Mesodermal cell (in vitro differentiated cells): ENCODE measurements around the gene CRYBA2.

Experiments
- H3K27ac ChIP-seq: 2 replicates; pipeline ENCODE4 v1.7.0; 2013; ENCODE audit warnings: mild to moderate bottlenecking, low read depth, low read length, moderate library complexity; ENCODE audit not compliant: severe bottlenecking
- H3K36me3 ChIP-seq: 2 replicates; pipeline ENCODE4 v1.7.1; 2013; ENCODE audit warnings: mild to moderate bottlenecking, low read length, moderate library complexity; ENCODE audit not compliant: control insufficient read depth, insufficient read depth
- H3K4me1 ChIP-seq: one replicate; pipeline ENCODE4 v1.7.1; 2013; ENCODE audit warnings: mild to moderate bottlenecking, low read length; ENCODE audit not compliant: insufficient read depth, control insufficient read depth, poor library complexity, severe bottlenecking
- H3K4me3 ChIP-seq: 2 replicates; pipeline ENCODE4 v1.7.0; 2013; ENCODE audit warnings: low read length, control low read depth, mild to moderate bottlenecking; ENCODE audit not compliant: insufficient read depth, poor library complexity, severe bottlenecking; ENCODE audit errors: extremely low read depth
- H3K9me3 ChIP-seq: 2 replicates; pipeline ENCODE4 v1.7.1; 2013; ENCODE audit warnings: mild to moderate bottlenecking, low read length, moderate library complexity; ENCODE audit not compliant: control insufficient read depth
- WGBS, 2 experiments: methylation state at CpG; one replicate each; pipeline ENCODE4 v1.1.5; 2013; ENCODE audit warnings: missing lambda C conversion rate in 2 of 2; ENCODE audit not compliant: insufficient coverage in 2 of 2; 5-methylcytosine and 5-hydroxymethylcytosine counted together

CRYBA2 gene

DNA sequence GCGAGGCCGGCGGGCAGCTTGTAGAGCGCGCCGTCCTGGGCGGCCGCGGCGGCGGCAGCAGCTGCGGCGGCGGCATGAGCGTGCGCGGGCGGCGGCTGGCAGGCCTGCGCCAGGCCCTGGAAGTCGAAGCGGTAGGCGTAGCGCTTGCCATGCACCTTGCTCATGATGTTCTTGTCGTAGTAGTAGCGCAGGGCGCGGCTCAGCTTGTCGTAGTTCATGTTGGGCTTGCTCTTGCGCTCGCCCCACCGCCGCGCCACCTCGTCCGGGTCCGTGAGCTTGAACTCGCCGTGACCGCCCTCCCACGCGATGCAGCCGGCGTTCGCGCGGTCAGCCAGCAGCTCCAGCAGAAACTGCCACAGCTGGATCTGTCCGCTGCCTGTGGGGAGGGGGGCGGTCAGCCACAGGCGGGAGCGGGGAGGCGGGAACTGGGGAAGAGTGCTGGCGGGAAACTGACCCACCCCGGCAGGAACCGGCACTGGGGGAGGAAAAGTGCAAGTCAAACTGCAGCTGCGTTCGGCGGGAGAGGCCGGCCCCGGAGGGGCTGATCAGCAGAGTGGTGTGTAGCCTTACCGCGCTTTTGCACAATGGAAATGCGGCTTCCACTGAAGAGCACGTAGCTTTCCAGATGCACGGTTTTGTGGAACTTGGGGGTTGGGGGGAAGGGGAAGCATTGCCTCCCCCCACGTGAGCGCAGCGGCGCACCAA is 11.2 kb downstream of the CRYBA2 start:
- Histone ChIP-seq H3K36me3 (no peaks in the 10 kb centered on the region), H3K27ac (no peak overlapping the region), H3K4me1 (peaks cover 3% of the 10 kb centered on the region), H3K4me3 (peak overlapping the region; percentile 3), H3K9me3 (no peaks in the 10 kb centered on the region)
- 0 to 1% methylated on average over 29 to 68 of the region's 69 CpGs for WGBS, 2 experiments

DNA sequence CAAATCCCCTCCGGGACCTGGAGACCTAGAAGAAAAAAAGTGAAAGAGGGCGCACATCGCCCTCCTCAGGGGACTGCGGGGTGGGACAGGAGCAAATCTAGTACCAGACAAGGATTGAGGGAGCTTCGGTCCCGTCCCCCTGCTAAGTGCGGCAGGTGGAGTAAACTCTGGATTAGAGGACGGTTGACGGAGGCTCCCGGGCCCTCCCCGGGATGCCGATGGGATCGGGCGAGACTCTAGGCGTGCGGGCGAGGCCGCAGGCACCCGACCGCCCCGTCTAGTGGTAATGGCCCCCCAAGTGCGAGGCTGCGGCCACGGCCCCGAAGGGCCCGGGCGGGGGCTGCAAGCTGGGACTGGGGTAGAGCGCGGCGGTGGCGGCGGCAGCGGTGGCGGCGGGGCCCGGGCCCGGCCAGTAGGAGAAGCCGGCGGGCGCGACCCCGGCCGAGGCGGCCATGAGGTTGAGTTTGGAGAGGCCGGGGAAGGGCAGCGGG is 11.8 kb downstream of the CRYBA2 start:
- Histone ChIP-seq H3K27ac (no peak overlapping the region), H3K9me3 (no peaks in the 10 kb centered on the region), H3K4me3 (no peak overlapping the region), H3K36me3 (no peaks in the 10 kb centered on the region), H3K4me1 (peaks cover 3% of the 10 kb centered on the region)
- WGBS, 2 experiments: 0 to 2% methylated on average over 12 to 45 of the region's 46 CpGs

DNA sequence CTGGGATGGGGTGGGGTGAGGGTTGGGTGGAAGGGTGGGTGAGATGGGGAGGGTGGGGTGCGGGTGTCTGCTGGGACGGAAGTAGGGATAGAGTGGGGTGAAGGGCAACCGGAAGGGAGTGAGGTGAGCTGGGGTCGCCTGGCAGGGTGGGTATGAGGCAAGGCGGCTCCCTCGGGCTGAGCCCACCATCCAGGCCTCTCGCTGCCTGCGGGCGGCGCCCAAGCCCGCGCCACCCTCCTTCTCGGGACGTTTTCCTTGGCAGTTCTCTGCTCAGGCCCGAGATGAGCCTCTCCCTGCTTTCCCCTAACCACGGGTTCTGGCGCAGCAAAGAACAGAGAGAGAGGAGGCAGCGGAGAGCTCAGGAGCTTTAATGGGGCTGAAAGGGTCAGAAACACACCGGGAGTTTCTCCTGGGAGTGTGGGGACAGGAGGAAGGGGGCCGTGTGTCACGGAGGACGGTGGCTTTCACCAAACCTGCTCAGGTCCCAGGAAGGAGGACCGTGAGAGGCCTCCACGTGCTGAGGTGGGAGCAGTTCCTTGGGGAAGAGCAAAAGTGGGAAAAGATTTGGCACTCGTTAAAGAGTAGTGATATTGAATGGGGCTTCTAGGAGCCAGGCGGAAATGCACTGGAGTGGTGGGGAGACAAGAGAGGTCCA is 12.4 kb downstream of the CRYBA2 start:
- WGBS, 2 experiments: 3 to 5% methylated on average over 12 to 18 of the region's 26 CpGs
- no peak overlapping the region for H3K4me3 ChIP-seq
- H3K27ac ChIP-seq: no peak overlapping the region
- H3K9me3 ChIP-seq: no peaks in the 10 kb centered on the region
- no peaks in the 10 kb centered on the region for H3K36me3 ChIP-seq
- peaks cover 3% of the 10 kb centered on the region for H3K4me1 ChIP-seq

DNA sequence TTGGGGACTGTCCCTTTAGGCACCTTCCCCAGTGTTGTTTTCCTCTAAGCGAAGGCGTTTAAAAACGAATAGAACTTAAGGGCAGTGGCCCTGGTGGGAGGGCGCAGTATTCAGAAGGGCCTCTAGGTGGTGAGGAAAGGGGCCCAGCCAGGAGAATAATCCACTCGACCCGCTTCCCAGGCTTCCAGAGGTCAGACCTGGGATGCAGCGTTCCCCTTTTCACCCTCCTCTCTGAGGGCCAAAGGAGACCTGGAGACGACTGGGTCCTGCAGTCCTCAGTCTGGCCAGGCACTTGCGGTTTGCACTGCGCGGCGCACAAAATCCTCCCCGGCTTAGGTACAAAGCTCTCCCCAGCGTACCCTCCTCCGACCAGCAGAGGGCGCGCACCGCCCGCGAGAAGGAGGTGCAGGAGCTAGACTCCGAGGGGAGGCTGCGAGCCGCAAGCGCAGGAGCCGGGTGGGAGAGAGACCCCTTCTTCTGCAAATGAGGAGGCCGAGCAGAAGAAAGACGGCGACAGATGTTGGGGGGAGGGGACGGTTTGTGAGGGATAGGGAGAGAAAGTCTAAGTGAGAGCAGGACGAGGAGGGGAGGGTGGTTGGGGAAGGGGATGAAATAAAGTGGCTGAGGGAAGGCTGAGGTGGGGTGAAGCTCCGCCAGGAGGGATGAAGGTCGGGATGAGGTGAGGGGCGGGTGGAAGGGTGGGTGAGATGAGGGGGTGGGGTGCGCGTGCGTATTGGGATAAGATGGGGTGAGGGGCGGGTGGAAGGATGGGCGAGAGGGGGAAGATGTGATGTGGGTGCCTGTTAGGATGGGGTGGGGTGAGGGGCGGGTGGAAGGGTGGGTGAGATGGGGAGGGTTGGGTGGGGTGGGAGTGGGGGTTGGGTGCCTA is 13.1 kb downstream of the CRYBA2 start:
- 1 to 2% methylated on average over 27 of the region's 39 CpGs for WGBS, 2 experiments
- H3K9me3 ChIP-seq: no peaks in the 10 kb centered on the region
- peaks cover 3% of the 10 kb centered on the region for H3K4me1 ChIP-seq
- no peaks in the 10 kb centered on the region for H3K36me3 ChIP-seq
- H3K27ac ChIP-seq: no peak overlapping the region
- H3K4me3 ChIP-seq: no peak overlapping the region

DNA sequence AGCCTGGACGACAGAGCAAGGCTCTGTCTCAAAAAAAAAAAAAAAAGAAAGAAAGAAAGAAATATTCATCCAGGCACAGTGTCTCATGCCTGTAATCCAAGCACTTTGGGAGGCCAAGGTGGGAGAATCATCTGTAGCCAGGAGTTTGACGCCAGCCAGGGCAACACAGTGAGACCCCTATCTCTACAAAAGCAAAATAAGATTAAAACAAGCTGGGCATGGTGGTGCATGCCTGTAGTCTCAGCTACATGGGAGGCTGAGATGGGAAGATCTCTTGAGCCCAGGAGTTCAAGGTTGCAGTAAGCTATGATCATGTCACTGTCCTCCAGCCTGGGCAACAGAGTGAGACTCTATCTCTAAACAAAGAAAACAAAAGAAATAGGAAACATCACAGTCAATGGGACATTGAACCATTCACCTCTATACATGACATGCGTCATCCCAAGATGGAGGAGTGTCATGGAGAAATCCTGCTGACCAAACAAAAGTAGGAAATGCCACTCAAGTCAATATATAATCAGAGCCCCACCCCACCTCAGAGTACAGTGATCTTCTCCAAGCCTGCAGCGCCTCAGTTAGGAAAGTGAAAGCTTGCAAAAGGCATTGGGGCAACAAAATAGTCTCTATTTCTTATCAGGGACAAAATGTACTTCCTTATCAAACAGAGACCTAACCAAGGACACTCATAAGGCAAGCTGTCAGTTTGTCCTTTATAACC is 18.0 kb downstream of the CRYBA2 start:
- no peak overlapping the region for H3K27ac ChIP-seq
- H3K36me3 ChIP-seq: no peaks in the 10 kb centered on the region
- no peaks in the 10 kb centered on the region for H3K9me3 ChIP-seq
- no peaks in the 10 kb centered on the region for H3K4me1 ChIP-seq
- WGBS, 2 experiments: 39 to 67% methylated on average over 1 to 2 of the region's 4 CpGs
- H3K4me3 ChIP-seq: no peak overlapping the region

DNA sequence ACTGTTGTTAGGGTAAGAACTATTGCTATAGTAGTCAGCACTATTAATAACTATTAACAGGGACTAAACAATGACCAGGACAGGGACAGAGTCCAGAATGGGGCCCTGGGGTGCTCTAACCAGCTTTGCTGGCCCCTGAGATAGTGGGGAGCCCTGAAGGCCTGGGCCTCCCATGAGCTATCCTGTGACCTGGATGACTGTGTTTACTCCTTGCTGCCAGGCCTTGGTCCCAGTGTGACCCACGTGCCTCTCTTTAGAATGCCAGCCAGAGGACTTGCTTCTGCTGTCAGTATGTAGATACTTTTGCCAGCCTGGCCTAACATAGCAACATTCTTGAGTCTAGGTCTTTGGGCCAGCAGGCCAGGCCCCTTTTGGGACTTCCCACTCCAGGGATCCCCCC is 22.3 kb downstream of the CRYBA2 start:
- H3K27ac ChIP-seq: no peak overlapping the region
- WGBS, 2 experiments: 33 to 38% methylated on average over 1 of the region's 1 CpG
- H3K9me3 ChIP-seq: no peaks in the 10 kb centered on the region
- no peak overlapping the region for H3K4me3 ChIP-seq
- H3K4me1 ChIP-seq: no peaks in the 10 kb centered on the region
- H3K36me3 ChIP-seq: no peaks in the 10 kb centered on the region

DNA sequence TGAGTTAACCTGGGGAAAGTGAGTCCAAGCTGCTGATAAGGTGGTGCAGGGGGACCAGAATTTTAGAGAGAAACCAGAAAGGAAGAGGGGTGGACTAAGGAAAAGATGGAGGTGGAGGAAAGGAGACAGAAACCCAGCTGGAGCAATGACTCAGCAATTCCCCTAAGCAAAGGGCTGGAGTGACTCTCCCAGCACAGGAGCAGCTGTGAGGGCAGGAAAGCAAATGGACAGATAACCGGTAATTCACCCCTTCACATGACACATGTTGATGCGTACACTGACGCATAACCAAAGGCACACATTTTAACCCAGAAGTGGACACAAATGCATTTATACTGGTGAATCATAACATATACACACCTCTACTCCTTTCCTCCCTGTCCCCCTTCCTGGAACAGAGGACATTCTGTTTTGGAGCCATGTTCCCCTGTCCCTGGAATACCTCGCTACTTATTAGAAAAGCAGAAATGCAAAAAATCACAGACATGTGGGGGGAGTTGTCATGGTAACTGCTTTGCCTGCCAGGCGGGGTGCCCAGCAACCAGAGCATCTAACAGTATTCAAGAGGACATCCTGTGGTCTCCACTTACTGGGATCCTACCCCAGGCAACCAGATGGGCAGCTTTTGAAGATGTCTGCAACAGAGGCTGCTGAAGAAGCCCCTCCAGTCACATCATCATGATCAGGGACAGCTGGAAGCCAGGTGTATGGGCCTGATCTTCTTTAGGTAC is 29.0 kb downstream of the CRYBA2 start:
- WGBS, 2 experiments: 71 to 77% methylated on average over 3 to 5 of the region's 5 CpGs
- H3K9me3 ChIP-seq: no peaks in the 10 kb centered on the region
- peak overlapping the region; percentile 75 for H3K27ac ChIP-seq
- H3K36me3 ChIP-seq: no peaks in the 10 kb centered on the region
- peaks cover 16% of the 10 kb centered on the region for H3K4me1 ChIP-seq
- H3K4me3 ChIP-seq: no peak overlapping the region

DNA sequence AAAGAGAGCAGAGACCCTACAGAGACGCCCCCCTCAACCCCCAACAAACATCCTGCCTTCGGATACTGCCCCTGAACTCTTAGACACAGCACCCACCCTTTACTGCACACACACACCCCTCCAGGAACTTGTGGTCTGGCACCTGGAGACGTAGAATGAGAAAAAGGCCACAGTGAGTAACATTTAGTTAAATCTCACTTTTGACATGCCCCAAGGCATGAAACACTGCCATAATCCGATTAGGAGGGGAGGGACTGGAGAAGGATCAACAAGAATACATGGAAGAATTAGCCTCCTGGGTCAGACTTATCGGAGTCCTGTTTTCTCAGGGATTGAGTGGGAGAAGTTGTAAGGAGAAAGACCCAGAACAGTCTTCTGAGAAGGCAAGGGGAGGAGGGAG is 29.6 kb downstream of the CRYBA2 start:
- H3K4me1 ChIP-seq: peaks cover 16% of the 10 kb centered on the region
- H3K36me3 ChIP-seq: no peaks in the 10 kb centered on the region
- peak overlapping the region; percentile 75 for H3K27ac ChIP-seq
- 36 to 37% methylated on average over 2 to 4 of the region's 5 CpGs for WGBS, 2 experiments
- H3K9me3 ChIP-seq: no peaks in the 10 kb centered on the region
- H3K4me3 ChIP-seq: peak overlapping the region; percentile 43

DNA sequence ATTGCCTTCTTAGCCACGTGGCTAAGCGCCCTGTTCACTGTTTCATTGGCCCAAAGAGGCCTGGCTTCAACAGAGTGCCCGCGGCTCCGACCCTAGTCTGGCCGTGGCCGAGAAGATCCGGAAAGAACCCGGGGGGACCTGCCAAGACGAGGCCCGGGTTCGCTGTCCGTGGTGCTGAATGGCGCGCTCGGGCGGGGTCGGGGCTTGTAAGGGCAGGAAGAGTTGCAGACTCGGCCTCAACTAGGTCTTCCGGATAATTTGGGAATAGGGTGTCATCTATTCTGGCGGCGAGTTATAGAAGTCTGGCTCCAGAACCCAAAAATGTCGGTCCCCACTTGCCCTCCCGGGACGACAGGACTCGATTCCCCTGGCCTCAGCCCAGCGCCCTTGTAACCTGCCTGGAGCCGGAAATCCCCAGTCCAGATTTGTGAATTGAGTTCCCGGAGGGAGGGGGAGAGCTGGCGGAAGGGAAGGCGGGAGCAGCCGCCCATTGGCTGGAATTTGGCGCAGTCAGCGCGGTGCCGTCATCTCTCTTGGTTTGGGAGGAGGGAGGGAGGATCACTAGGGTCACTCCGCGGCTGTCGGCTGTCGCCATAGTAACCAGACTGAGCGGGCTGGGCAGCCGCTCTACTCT is 30.2 kb downstream of the CRYBA2 start:
- peak overlapping the region; percentile 75 for H3K27ac ChIP-seq
- 0 to 1% methylated on average over 32 to 35 of the region's 42 CpGs for WGBS, 2 experiments
- H3K4me1 ChIP-seq: peaks cover 16% of the 10 kb centered on the region
- no peaks in the 10 kb centered on the region for H3K9me3 ChIP-seq
- no peaks in the 10 kb centered on the region for H3K36me3 ChIP-seq
- peak overlapping the region; percentile 43 for H3K4me3 ChIP-seq
